Stimulated activated CD4-positive, alpha-beta T cell treated with anti-CD3 and anti-CD28 coated beads, Interleukin-12 subunit alpha, Interleukin-12 subunit beta, amount 100 ng/mL, for 24 hours (primary cell): ENCODE data around the gene MVK.

Source experiments
- DNase-seq, 2 experiments: peaks; one replicate each; pipeline ENCODE4 v3.0.0-alpha.2; 2020; ENCODE audit warnings: low read depth in 2 of 2

The MVK gene

GRCh38 chr12:109626378-109627115 lies 53.0 kb downstream of the MVK start:
- DNase-seq = no peak

- no peak for DNase-seq
Measured at GRCh38 chr12:109627633-109628032, 54.0 kb downstream of the MVK start.

- no peak for DNase-seq
Measured at GRCh38 chr12:109630107-109630506, 56.5 kb downstream of the MVK start.

GRCh38 chr12:109630815-109631214 lies 57.2 kb downstream of the MVK start:
- DNase-seq = no peak

- DNase-seq = no peak
Measured at GRCh38 chr12:109631302-109631701, 57.7 kb downstream of the MVK start.

GRCh38 chr12:109631751-109632150 lies 58.2 kb downstream of the MVK start:
- DNase-seq = no peak

GRCh38 chr12:109632342-109632741 lies 58.7 kb downstream of the MVK start:
- DNase-seq = no peak

- DNase-seq = no peak
Measured at GRCh38 chr12:109635717-109636116, 62.1 kb downstream of the MVK start.

- DNase-seq = no peak
Measured at GRCh38 chr12:109637348-109637747, 63.8 kb downstream of the MVK start.

GRCh38 chr12:109637996-109638395 lies 64.4 kb downstream of the MVK start:
- no peak for DNase-seq

GRCh38 chr12:109638735-109639134 lies 65.1 kb downstream of the MVK start:
- no peak for DNase-seq

GRCh38 chr12:109639151-109639872 lies 65.7 kb downstream of the MVK start:
- DNase-seq = no peak

- DNase-seq = no peak
Measured at GRCh38 chr12:109640961-109641360, 67.4 kb downstream of the MVK start.

- no peak for DNase-seq
Measured at GRCh38 chr12:109641422-109641821, 67.8 kb downstream of the MVK start.

GRCh38 chr12:109642506-109643132 lies 69.0 kb downstream of the MVK start:
- DNase-seq = no peak

- no peak for DNase-seq
Measured at GRCh38 chr12:109645194-109645593, 71.6 kb downstream of the MVK start.

- DNase-seq = no peak
Measured at GRCh38 chr12:109645708-109646107, 72.1 kb downstream of the MVK start.
